HG03095 (cell line): ENCODE data around the gene SLC9A1.

Source experiments
- ATAC-seq: cut with Tn5 transposase; IDR thresholded peaks from one replicate; pipeline ENCODE4 v1.9.1; 2021; ENCODE audit warnings: moderate library complexity; ENCODE audit not compliant: unreplicated experiment

The SLC9A1 gene

DNA sequence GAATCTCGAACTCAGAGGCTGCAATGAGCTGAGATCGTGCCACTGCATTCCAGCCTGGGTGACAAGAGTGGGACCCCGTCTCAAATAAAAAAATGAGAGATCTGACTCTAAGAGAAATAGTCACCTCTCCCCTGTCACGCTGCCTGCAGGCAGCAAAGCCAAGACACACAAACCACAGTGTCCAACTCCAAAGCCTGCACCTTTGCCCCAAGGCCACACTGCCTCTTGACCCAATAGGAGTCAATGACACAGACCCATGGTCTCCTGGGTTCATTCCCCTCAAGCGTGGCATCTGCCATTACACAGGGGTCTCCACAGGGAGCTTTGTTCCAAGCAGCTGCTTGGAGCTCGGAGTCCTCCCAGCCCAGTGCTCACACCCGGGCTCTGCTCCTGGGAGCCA, 46.3 kb downstream of the SLC9A1 start:
- ATAC-seq = no peak

DNA sequence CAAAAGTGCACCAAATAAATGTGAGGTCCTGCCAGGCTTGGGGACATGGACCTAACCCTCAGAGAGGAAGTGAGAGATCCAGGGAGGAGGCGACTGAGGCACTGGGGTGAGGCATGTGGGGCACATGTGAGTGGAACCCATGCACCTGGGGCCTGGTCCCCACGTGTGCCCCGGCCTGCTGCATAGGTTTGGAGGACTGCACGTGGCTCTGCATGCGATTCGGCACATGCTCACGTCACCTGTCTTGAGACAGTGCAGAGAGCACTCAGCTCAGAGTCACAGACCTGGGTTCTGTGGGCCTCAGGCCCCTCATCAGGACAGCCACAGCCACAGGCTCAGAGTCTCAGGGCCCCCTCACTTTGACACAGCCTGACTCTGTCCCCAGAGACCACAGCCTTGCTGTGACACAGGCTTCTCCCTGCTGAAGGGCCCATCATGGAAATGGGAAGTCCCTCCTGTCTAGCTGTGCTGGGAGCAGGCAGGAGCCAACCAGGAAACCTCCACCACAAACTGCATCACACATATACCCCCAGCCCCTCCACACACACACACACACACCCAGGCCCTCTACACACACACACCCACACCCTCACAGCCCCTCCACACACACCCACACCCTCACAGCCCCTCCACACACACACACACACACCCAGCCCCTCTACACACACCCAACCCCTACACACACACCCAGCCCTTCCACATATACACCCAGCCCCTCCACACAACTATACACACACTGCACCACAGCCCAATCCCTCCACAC, 48.2 kb downstream of the SLC9A1 start:
- no peak for ATAC-seq

DNA sequence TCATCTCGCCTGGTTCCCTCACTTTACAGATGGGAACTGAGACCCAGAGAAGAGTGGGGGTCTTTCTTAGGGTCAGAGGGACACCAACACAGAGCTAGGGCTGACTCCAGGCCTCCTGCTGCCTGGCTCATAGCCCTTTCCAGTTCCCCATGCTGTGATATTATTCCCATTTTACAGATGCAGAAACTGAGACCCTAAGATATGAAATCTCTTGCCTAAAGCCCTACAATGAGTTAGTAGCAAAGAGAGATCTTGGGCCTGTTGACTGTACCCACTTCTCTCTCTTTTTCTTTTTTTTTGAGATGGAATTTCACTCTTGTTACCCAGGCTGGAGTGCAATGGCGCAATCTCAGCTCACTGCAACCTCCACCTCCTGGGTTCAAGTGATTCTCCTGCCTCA, 49.9 kb downstream of the SLC9A1 start:
- no peak for ATAC-seq

DNA sequence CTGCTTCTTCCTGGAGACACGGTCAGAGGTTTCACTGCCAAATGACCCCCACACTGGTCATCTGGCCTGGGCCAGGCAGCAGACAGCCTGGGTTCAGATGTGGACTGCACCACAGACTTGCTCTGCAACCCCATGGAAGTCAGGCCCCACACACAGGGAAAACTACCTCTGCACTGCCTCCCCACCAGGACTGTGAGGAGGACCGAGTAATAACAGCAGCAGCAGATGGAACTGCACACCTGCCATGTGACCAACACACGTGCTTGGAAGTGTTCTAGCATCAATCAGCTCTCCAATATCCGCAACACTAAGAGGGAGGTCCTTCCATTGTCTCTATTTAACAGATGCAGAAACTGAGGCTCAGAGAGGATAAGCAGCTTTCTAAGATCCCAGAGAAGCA, 51.4 kb downstream of the SLC9A1 start:
- no peak for ATAC-seq

DNA sequence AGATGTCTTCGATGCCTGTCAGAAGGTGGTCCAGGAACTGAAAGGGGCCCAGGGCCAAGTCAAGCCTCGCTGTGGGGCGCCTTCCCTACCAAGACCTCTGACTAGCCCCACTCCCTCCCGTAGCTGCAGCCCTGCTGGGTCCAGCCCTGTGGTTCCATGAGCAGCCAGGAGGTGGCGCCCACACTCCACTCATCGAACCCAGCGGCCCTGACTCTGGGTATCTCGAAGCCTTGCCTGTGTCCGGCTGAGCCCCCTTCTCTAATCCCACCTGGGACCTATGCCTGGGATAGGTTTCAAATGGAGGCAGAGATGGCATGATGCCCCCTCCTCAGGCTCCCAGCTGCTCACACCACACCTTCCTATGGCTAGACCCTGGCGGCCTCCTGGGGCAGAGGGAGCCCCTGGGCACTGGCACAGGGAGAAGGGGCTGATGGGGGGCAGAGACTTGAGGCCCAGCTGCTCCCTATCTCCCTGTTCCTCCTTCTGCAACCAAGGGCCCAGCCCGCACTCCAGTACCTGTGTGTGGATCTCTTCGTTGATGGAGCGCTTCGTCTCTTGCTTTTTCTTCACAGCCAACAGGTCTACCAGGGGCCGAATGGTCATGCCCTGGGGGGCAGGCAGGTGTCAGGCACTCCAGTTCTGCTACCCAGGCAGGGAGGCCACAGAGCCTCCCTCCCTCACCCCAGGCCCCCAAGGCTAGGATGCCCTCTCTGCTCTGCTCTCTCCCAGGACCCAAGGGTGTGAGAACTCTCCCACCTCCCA, 52.0 kb downstream of the SLC9A1 start:
- ATAC-seq = no peak

DNA sequence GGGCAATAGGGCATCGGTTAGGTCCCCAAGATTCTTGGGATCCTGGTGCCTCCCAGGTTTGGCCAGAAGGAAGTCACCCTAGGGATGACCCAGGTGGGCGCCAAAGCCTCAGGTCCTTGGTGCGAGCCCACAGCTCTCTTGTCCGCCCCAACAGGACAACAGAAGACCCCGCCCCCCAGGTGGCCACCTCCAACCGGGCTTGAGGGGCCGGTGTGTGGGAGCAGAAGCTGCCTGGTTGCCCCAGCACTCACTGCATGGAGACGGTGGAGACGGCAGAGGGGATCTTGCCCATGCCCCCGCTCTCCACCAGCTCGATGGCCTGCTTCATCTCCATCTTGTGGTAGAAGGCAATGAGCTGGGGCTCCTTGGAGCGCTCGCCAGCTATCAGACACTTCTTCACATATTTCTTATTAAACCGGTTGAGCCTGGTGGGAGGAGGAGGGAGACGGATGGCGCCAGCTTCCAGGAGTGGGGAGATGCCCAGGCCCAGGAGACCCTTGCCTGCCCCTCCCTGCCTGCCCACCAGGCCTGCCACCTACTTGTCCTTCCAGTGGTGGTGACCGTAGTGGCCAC, 52.7 kb downstream of the SLC9A1 start:
- no peak for ATAC-seq

DNA sequence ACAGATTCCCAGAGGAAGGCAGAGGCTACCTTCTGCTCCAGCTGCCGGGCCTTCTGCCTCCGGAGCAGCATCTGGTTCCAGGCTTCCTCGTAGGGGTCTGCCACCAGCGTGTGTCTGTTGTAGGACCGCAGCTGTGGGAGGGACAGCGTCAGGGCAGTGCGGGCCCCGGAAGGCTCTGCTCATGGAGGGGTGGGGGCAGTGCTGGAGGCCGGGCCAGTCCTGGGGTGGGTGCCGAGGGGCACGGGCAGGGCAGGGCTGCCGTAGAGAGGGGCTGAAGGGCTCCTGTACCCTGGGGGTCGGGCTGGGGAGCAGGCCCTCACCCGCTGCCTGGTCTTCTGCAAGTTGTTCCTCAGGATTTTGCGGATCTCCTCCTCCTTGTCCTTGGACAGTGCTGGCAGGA, 53.2 kb downstream of the SLC9A1 start:
- ATAC-seq = no peak

DNA sequence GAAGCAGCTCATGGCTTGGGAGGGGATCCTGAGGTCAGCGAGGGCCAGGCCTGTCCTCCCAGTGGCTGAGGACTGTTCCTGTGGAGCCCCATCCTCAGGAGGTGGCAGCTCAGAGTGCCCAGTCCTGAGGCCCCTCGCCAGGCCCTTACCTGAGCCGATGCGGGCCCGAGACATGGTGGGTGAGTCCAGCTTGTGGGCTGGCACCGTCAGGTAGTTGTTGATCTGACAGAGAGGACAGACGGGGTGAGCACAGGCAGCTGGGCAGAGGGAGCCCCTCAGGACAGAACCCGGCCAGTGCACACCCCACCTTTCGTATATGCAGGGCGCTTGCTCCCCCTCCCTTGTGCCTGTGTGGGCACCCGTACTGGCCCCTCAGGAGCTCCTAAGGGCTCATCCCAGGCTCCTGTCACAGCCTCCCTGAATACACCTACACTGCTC, 53.9 kb downstream of the SLC9A1 start:
- ATAC-seq = no peak

DNA sequence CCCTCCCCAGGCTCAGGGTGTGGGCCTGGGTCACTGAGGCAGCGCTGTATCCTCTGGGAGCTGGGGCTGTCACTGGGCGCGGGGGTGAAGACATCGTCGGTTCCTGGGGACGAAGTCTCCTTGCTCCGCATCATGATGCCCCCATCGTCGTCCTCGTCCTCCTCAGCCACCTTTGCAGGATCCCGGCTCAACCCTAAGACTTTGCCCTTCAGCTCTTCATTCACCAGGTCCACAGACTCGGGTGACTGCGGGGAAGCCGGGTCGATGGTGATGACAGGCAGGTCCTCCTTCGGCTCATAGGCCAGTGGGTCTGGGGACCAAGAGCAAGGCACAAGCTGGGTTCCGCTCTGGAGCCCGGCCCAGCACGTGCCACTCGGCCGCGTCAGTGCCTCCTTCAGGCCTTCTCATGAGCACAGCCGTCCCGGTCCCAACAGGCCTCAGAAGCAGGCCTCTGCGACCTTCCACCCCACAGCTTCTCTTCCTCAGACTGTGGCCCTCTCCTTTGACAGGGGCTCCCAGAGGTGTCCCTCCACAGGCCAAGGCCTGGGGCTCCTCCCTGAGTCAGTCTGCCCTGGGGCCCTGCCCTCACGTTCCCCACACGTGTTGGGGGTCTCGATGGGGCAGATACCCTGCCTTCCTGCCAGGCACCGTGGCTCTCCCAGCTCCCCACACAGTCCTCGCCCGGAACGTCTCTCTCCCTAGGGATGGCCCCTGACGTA, 54.4 kb downstream of the SLC9A1 start:
- no peak for ATAC-seq

DNA sequence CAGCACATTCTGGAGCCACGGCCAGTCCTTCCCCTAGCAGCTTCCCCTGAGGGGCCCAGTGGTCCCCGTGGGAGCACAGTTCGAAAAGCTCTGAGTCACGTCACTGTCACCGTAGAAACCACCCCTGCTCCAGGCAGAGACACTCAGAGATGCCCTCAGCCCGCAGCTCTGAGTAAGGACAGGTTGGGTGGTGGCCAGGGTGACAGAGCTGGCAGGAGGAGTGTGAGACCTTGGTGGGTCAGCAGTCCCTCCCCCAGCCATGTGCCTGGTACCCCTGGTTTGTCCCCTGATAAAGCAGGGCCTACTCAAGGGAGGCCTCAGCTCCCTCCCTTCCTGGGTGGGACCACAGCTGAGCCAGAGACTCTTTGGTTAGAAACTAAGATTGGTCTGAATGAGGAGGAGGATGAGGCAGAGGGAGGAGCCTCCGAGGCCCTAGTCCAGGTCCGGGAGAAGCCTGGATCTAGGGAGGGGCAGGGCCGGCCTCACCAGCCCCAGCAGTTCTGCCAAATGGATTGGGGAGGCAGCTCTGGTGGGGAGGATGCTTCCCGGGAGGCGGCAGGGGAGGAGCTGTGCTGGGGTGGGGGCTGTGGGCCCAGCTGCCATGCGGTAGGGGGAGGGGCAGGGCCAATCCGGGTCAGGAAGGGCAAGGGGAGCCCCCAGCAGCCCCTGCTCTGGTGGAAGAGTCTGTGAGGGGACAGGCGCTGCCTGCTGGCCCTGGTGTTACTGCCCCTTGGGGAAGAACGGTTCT, 55.2 kb downstream of the SLC9A1 start:
- ATAC-seq = peak; percentile 46

DNA sequence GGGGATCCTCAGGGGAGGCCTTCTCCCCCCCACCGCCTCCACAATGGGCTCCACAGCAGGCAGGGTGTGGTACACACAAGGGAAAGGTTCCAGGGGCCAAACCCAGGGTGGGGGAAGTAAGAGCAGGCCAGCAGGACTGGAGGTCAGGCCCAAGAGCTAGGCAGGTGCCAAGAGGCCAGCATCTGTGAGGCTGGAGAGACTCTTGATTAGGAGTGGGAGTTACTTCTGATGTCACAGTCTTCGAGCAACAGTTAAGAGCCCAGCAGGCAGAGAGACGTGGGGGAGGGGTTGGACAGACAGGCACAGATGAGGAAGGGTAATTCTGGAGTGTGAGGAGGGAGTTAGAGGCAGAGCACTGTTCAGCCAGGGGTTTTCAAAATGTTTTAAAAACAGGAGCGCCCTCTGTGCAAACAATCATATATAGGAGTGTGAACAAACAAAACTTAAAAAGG, 55.8 kb downstream of the SLC9A1 start:
- peak; percentile 18 for ATAC-seq

DNA sequence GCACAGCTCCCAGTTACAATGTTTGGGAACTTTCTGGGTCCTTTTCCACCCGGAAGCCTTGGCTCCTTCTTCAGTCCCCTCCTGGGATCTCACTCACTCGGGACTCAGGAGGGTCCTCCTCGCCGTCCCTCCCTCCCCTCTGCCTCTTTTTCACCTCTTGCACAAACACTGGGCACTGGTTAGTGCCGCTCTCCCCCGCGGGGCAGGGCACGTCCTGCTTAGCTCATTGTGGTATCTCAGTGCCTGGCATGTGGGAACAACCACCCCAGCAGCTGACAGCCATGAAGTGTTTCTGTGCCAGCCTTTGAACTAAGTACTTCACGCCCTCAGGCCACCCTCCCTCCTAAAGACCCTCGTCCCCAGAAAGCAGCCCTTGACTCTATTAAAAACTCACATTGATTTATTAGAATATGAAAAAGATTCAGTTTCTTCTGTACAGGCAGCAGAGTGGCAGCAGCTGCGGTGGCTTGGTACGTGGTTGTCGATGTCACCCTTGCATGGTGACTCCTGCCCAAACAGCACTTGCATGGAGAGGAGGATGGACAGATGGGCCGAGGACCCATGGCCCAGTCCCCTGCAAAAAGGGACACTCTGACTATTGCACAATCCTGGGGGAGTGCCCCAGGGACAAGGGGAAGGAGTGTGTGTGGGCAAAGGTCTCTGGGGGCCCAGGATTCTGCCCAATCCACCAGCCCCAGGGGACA, 56.3 kb downstream of the SLC9A1 start:
- ATAC-seq = no peak

DNA sequence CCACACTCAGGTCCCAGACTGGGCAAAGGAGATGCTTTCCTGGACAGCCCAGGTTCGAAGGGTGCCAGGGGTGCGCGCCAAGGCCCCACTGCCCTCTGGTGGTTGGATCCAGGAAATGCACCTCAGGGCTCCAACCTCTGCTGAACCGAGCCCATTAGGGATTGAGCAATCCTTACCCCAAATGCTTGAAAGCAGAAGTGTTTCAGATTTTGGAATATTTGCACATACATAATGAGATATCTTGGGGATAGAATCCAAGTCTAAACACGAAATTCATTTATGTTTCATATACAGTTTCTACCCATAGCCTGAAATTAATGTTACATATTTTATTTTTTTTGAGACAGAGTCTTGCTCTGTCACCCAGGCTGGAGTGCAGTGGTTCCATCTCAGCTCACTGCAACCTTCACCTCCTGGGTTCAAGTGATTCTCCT, 57.4 kb downstream of the SLC9A1 start:
- ATAC-seq = no peak

DNA sequence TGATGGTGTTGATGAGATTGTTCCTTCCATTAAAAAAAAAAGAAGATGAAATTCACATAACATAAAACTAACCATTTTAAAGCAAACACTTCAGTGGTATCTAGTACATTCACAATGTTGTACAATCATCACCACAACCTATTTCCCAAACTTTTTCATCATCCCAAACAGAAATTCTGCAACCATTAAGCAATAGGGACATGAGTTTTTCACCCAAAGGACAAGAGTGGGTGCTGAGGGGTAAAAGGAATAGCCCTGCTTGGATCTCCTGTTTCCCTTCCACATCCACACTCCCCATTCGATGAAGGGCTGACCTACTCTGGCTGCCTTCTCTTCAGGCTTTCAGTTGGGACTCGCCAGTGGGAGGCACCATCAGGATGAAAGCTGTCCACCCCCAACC, 59.3 kb downstream of the SLC9A1 start:
- no peak for ATAC-seq

DNA sequence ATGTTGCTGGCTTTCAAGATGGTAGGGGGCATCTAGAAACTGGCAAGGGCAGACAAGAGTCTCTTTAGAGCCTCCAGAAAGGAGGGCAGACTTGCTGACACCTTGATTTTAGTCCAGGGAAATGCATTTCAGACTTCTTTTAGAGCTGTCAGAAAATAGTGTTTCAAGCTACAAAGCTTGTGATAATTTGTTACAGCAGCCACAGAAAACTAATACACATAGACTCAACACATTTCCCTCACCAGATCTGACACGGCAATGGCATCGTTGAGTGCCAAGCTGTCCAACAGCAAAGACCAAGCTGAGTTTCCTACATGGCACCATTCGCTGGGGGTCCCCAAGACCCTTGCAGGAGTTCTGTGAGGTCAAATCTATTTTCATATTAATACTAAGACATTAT, 62.0 kb downstream of the SLC9A1 start:
- no peak for ATAC-seq

DNA sequence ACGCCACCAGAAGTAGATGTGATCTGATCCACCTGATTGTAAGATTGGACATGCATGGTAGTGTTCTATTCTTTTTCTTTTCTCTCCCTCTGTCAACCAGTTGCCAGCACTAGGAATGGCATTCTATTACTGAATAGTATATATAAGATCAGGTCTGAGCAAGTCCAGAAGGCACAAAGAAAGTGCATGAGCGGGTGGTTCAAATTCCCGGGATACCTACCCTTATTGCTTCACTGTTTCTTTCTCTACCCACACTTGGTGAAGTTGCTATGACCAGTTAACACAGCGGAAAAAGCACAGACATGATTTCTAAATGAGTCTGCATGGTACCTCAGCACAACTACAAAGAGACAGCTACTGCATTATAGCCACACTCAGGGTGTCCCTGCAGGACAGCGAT, 64.0 kb downstream of the SLC9A1 start:
- ATAC-seq = no peak

DNA sequence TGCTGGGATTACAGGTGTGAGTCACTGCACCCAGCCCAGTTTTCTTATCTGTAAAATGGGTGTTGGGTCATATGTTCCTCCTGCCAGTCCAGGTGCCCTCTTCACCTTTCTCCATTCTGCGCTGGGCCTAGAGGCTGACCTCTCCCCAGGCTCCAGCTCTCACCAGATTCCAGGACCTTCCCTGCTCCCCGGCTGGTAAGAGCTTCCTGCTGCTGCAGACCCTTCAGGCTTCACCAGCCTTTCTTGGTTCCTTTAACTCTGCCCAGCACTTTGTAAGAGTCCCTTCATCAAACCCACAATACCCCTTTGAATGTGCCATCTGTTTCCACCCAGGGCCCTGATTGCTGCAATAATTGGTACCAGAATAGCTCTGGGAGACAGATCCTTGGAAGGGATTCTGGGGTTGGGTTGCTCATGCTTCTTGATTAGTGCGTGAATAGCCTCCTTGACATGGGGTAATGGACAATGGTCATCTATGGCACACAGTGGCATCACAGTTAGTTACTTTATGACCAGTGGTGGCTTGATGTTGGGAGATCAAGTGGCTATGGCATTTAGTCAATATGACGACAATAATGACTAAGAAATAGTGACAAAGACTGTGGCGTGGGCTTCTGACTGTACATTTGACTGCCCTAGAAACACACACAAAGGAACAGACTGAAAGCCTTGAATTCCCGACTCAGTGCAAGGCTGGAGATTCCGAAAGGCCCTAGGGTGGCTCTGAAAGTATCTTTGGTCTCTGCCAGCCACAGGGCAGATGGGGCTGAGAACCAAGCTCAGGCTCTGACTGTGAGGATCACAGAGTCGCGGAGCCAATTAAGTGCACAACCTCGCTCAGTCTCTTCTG, 67.3 kb downstream of the SLC9A1 start:
- ATAC-seq = no peak

DNA sequence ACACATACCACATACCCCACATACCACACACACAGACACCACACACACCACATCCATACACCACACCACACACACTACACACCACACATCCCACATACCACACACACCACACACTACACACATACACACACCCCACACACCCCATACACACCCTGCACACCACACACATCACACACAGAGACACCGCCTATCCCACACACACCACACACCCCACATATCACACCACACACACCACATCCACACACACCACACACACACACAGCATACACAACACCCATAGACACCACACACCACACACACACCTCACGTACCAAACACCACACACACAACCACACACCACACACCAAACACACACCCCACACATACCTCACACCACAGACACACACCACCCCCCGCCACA, 68.3 kb downstream of the SLC9A1 start:
- no peak for ATAC-seq

DNA sequence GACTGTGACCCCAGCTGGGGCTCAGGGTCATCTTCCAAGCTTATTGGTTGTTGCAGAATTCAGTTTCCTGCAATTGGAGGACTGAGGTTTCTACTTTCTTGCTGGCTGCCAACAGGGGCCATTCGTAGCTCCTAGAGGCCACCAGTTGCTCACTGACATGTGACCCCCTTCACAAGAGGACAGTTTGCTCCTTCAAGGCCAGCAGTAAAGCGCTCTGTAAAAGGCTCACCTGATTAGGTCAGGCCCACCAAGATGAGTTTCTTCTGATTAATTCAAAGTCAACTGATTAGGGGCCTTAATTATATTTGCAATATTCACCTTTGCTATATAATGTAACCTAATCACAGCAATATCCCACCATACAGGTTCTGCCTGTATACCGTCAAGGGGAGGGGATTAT, 68.9 kb downstream of the SLC9A1 start:
- no peak for ATAC-seq
